ENCODE data around the gene CCDC86. TPM values are rescaled to one million over a fixed set of nuclear protein-coding genes. Genes with fewer than 3 reads are reported as not detected.

Gene CCDC86
- total RNA-seq, 1 experiment from 2014 or later = 53.5 TPM

DNA sequence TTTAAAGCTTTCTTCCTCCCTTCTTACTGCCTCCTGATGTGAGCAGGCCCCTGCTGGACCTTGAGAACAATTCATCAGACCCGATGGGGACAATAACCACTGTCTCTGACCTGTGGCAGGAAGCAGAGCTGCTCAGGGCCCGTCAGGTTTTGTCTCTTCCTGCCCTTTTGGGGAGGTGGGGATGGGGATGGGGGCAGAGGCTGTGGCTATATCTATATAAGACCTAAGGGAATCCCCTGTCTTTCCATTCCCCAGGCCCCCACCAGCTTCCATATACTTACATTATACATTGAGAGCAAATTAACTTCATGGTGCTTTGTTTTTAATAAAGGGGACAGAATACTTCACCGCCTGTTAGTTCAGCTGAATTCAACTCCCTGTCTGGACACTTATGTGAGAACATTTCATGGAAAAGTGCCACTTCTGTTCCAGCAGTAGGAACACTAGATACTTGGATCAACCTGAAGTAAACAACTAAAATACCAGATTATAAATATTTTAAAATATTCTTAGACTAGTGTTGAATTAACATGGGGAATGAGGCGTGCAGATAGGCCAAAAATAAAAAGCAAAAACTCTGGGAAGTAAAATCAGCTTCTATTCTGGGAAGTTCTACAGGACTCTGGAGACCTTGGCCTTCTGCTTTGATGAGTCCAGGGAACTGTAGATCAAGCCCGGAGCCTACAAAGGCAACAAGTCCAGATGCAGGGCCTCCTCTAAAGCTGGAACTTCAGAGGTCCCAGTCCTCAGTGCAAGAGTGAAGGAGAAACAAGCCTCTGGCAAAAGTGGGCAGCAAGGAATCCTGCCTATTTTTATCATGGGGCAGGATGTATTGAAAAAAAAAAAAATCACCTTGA, 36.6 kb downstream of the CCDC86 start:
- H3K4me1 Mint-ChIP-seq = peaks cover 2% of the 10 kb centered on the region
- ATAC-seq (no peak), DNase-seq (ENCODE audit: low spot score) (no peak)
- TF ChIP-seq, protein P1, sequence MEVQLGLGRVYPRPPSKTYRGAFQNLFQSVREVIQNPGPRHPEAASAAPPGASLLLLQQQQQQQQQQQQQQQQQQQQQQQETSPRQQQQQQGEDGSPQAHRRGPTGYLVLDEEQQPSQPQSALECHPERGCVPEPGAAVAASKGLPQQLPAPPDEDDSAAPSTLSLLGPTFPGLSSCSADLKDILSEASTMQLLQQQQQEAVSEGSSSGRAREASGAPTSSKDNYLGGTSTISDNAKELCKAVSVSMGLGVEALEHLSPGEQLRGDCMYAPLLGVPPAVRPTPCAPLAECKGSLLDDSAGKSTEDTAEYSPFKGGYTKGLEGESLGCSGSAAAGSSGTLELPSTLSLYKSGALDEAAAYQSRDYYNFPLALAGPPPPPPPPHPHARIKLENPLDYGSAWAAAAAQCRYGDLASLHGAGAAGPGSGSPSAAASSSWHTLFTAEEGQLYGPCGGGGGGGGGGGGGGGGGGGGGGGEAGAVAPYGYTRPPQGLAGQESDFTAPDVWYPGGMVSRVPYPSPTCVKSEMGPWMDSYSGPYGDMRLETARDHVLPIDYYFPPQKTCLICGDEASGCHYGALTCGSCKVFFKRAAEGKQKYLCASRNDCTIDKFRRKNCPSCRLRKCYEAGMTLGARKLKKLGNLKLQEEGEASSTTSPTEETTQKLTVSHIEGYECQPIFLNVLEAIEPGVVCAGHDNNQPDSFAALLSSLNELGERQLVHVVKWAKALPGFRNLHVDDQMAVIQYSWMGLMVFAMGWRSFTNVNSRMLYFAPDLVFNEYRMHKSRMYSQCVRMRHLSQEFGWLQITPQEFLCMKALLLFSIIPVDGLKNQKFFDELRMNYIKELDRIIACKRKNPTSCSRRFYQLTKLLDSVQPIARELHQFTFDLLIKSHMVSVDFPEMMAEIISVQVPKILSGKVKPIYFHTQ (CRISPR knock-in tag; IDR thresholded peaks at IDR 0.05) = no peak
- TF ChIP-seq PRRX2 (CRISPR knock-in tag; IDR thresholded peaks at IDR 0.05) = no peak
- no peak for TF ChIP-seq ZNF396 (CRISPR knock-in tag; IDR thresholded peaks at IDR 0.05; ENCODE audit: borderline replicate concordance)
- no peak for TF ChIP-seq NFYB (CRISPR knock-in tag; conservative IDR thresholded peaks at IDR 0.05; ENCODE audit: low read depth)
- TF ChIP-seq, protein P2, sequence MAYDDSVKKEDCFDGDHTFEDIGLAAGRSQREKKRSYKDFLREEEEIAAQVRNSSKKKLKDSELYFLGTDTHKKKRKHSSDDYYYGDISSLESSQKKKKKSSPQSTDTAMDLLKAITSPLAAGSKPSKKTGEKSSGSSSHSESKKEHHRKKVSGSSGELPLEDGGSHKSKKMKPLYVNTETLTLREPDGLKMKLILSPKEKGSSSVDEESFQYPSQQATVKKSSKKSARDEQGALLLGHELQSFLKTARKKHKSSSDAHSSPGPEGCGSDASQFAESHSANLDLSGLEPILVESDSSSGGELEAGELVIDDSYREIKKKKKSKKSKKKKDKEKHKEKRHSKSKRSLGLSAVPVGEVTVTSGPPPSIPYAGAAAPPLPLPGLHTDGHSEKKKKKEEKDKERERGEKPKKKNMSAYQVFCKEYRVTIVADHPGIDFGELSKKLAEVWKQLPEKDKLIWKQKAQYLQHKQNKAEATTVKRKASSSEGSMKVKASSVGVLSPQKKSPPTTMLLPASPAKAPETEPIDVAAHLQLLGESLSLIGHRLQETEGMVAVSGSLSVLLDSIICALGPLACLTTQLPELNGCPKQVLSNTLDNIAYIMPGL (CRISPR knock-in tag; IDR thresholded peaks at IDR 0.05) = no peak
- TF ChIP-seq CBFB (CRISPR knock-in tag; IDR thresholded peaks at IDR 0.05; ENCODE audit: low read depth) = no peak
- H3K9me3 Mint-ChIP-seq = no peaks in the 10 kb centered on the region
- no peaks in the 10 kb centered on the region for H3K27me3 Mint-ChIP-seq (ENCODE audit: low read depth)
- H3K27ac Mint-ChIP-seq = no peak overlapping the region
- no peaks in the 10 kb centered on the region for H3K36me3 Mint-ChIP-seq
- no peak overlapping the region for H3K4me3 Mint-ChIP-seq
- POLR2A ChIA-PET = no interaction called here
- CTCF ChIA-PET = interaction anchor here (0.6 to 2.3 kb wide), 3 partner anchors 9 to 47 kb away, joined by 3 to 10 read pairs (median 5); no protein-coding TSS in a partner anchor

- no peaks in the 10 kb centered on the region for H3K9me3 Mint-ChIP-seq
- no peaks in the 10 kb centered on the region for H3K36me3 Mint-ChIP-seq
- ChIA-PET CTCF (interaction anchor here (1.5 kb wide), 1 partner anchor 48 kb away, joined by 5 read pairs; no protein-coding TSS in a partner anchor), POLR2A (no interaction called here)
- TF ChIP-seq NR2C2 (CRISPR knock-in tag; IDR thresholded peaks at IDR 0.05) (no peak), TEAD4 (CRISPR knock-in tag; IDR thresholded peaks at IDR 0.05) (no peak), ZNF121 (CRISPR knock-in tag; IDR thresholded peaks at IDR 0.05) (no peak)
- TF ChIP-seq, protein P3, sequence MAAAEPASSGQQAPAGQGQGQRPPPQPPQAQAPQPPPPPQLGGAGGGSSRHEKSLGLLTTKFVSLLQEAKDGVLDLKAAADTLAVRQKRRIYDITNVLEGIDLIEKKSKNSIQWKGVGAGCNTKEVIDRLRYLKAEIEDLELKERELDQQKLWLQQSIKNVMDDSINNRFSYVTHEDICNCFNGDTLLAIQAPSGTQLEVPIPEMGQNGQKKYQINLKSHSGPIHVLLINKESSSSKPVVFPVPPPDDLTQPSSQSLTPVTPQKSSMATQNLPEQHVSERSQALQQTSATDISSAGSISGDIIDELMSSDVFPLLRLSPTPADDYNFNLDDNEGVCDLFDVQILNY (CRISPR knock-in tag; IDR thresholded peaks at IDR 0.05) = no peak
- H3K4me1 Mint-ChIP-seq = no peaks in the 10 kb centered on the region
- H3K4me3 Mint-ChIP-seq = no peak overlapping the region
- H3K27ac Mint-ChIP-seq = no peak overlapping the region
- DNase-seq (ENCODE audit: low spot score) = no peak
- H3K27me3 Mint-ChIP-seq (ENCODE audit: low read depth) = no peaks in the 10 kb centered on the region
- ATAC-seq = no peak
These were observed 37.2 kb downstream of the CCDC86 start for GRCh38 chr11:60879104-60879503.

- no peak for DNase-seq (ENCODE audit: low spot score)
- Mint-ChIP-seq H3K4me3 (no peak overlapping the region), H3K36me3 (no peaks in the 10 kb centered on the region), H3K9me3 (no peaks in the 10 kb centered on the region), H3K4me1 (no peaks in the 10 kb centered on the region), H3K27ac (no peak overlapping the region), H3K27me3 (ENCODE audit: low read depth) (no peaks in the 10 kb centered on the region)
- CTCF ChIA-PET = interaction anchor here (1.0 kb wide), 1 partner anchor 19 kb away, joined by 3 read pairs; no protein-coding TSS in a partner anchor
- POLR2A ChIA-PET = no interaction called here
- no peak for ATAC-seq
- no peak for TF ChIP-seq PREB (CRISPR knock-in tag; IDR thresholded peaks at IDR 0.05; ENCODE audit: borderline replicate concordance)
- TF ChIP-seq RELA (CRISPR knock-in tag; IDR thresholded peaks at IDR 0.05; ENCODE audit: borderline replicate concordance) = no peak
- TF ChIP-seq KAT7 (CRISPR knock-in tag; IDR thresholded peaks at IDR 0.05; ENCODE audit: borderline replicate concordance) = no peak
- TF ChIP-seq, protein P4, sequence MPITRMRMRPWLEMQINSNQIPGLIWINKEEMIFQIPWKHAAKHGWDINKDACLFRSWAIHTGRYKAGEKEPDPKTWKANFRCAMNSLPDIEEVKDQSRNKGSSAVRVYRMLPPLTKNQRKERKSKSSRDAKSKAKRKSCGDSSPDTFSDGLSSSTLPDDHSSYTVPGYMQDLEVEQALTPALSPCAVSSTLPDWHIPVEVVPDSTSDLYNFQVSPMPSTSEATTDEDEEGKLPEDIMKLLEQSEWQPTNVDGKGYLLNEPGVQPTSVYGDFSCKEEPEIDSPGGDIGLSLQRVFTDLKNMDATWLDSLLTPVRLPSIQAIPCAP (CRISPR knock-in tag; IDR thresholded peaks at IDR 0.05) = no peak
- TF ChIP-seq, protein P3 (CRISPR knock-in tag; IDR thresholded peaks at IDR 0.05) = no peak
- TF ChIP-seq TCF7 (CRISPR knock-in tag; IDR thresholded peaks at IDR 0.05; ENCODE audit: low read depth) = no peak
These were observed 38.2 kb downstream of the CCDC86 start for GRCh38 chr11:60879971-60880588.
